Glutamatergic neuron (in vitro differentiated cells): ENCODE data around the gene RNF144A. TPM values are rescaled to one million over a fixed set of nuclear protein-coding genes. Genes with fewer than 3 reads are reported as not detected.

Experiments
- DNase-seq: peaks from one replicate; pipeline ENCODE4 v3.0.0; 2022
- H3K27ac Mint-ChIP-seq: one replicate; pipeline ENCODE4 v1.8.0; 2020; ENCODE audit warnings: mild to moderate bottlenecking, mixed read lengths, inconsistent platforms; ENCODE audit not compliant: unreplicated experiment
- H3K27me3 Mint-ChIP-seq: one replicate; pipeline ENCODE4 v1.8.0; 2020; ENCODE audit warnings: mild to moderate bottlenecking, moderate library complexity, mixed read lengths, inconsistent platforms; ENCODE audit not compliant: unreplicated experiment
- H3K36me3 Mint-ChIP-seq: one replicate; pipeline ENCODE4 v1.8.0; 2020; ENCODE audit warnings: mild to moderate bottlenecking, mixed read lengths, inconsistent platforms; ENCODE audit not compliant: unreplicated experiment
- H3K4me1 Mint-ChIP-seq: one replicate; pipeline ENCODE4 v1.8.0; 2020; ENCODE audit warnings: mild to moderate bottlenecking, low read depth, mixed read lengths, inconsistent platforms; ENCODE audit not compliant: unreplicated experiment
- H3K4me3 Mint-ChIP-seq: one replicate; pipeline ENCODE4 v1.8.0; 2020; ENCODE audit warnings: mild to moderate bottlenecking, mixed read lengths, inconsistent platforms; ENCODE audit not compliant: unreplicated experiment
- H3K9me3 Mint-ChIP-seq: one replicate; pipeline ENCODE4 v1.8.0; 2020; ENCODE audit warnings: mild to moderate bottlenecking, moderate library complexity, mixed read lengths, inconsistent platforms; ENCODE audit not compliant: unreplicated experiment
- CTCF ChIP-seq: fragments of 200-600 bp; sonication (generic); IDR thresholded peaks from one replicate; pipeline ENCODE4 v1.5.0; 2021; ENCODE audit not compliant: partially characterized antibody, unreplicated experiment
- total RNA-seq: library from RNA; stranded (reverse); fragmentation: NEBNext Ultra II Directional; extraction: Animal tissue kit (Norgen Biotek cat#: 25700); gene quantifications from one replicate; pipeline ENCODE4 v1.2.1, GENCODE V29; 2021; ENCODE audit not compliant: unreplicated experiment

The RNF144A gene
- total RNA-seq, 1 donor from 2014 or later: 40.2 TPM

GRCh38 chr2:6960659-6961058 lies 43.4 kb downstream of the RNF144A start:
- Mint-ChIP-seq H3K27me3 (peaks cover 8% of the 10 kb centered on the region), H3K36me3 (peaks cover 7% of the 10 kb centered on the region), H3K4me1 (peaks cover 52% of the 10 kb centered on the region), H3K27ac (no peak overlapping the region), H3K4me3 (no peak overlapping the region), H3K9me3 (peaks cover 22% of the 10 kb centered on the region)
- DNase-seq: no peak
- no peak for TF ChIP-seq CTCF

- Mint-ChIP-seq H3K27ac (no peak overlapping the region), H3K36me3 (peaks cover 7% of the 10 kb centered on the region), H3K4me3 (no peak overlapping the region), H3K27me3 (peaks cover 1% of the 10 kb centered on the region), H3K9me3 (peaks cover 11% of the 10 kb centered on the region), H3K4me1 (peaks cover 24% of the 10 kb centered on the region)
- no peak for DNase-seq
- TF ChIP-seq CTCF: no peak
Observed at GRCh38 chr2:6963727-6964126, 46.5 kb downstream of the RNF144A start.

GRCh38 chr2:6965071-6965795 lies 48.0 kb downstream of the RNF144A start:
- peaks cover 1% of the 10 kb centered on the region for H3K27me3 Mint-ChIP-seq
- H3K9me3 Mint-ChIP-seq: peaks cover 4% of the 10 kb centered on the region
- no peak overlapping the region for H3K4me3 Mint-ChIP-seq
- no peak for DNase-seq
- no peak overlapping the region for H3K27ac Mint-ChIP-seq
- H3K36me3 Mint-ChIP-seq: peaks cover 10% of the 10 kb centered on the region
- H3K4me1 Mint-ChIP-seq: peaks cover 9% of the 10 kb centered on the region
- TF ChIP-seq CTCF: no peak

GRCh38 chr2:6966446-6966940 lies 49.3 kb downstream of the RNF144A start:
- Mint-ChIP-seq H3K27me3 (peaks cover 1% of the 10 kb centered on the region), H3K9me3 (peaks cover 5% of the 10 kb centered on the region), H3K4me3 (no peak overlapping the region), H3K36me3 (peaks cover 12% of the 10 kb centered on the region), H3K4me1 (peaks cover 13% of the 10 kb centered on the region), H3K27ac (no peak overlapping the region)
- no peak for TF ChIP-seq CTCF
- DNase-seq: no peak

GRCh38 chr2:6967301-6967700 lies 50.1 kb downstream of the RNF144A start:
- peaks cover 12% of the 10 kb centered on the region for H3K36me3 Mint-ChIP-seq
- H3K4me3 Mint-ChIP-seq: no peak overlapping the region
- H3K27ac Mint-ChIP-seq: no peak overlapping the region
- DNase-seq: no peak
- peaks cover 11% of the 10 kb centered on the region for H3K4me1 Mint-ChIP-seq
- H3K27me3 Mint-ChIP-seq: no peaks in the 10 kb centered on the region
- H3K9me3 Mint-ChIP-seq: peaks cover 5% of the 10 kb centered on the region
- TF ChIP-seq CTCF: no peak
